ENCODE measurements around the gene GCSAML. TPM values are rescaled to one million over a fixed set of nuclear protein-coding genes. Genes with fewer than 3 reads are reported as not detected.

Gene GCSAML
- total RNA-seq, 1 experiment from 2014 or later, result not detected

GRCh38 chr1:247548092-247548491 is 842 bp upstream of the GCSAML start:
- H4K20me1 ChIP-seq (ENCODE audit: insufficient read depth, low read depth, low read length), result no peaks in the 10 kb centered on the region
- H3K9me2 ChIP-seq (replicated peaks; ENCODE audit: insufficient read depth, low read length), result no peaks in the 10 kb centered on the region
- DNase-seq, result no peak
- no peak overlapping the region for H3K9ac ChIP-seq (ENCODE audit: low read length)
- no peaks in the 10 kb centered on the region for H3K36me3 ChIP-seq (ENCODE audit: insufficient read depth, low read length)
- H3K4me2 ChIP-seq (ENCODE audit: low read depth, low read length, poor library complexity, severe bottlenecking), result no peak overlapping the region
- no peaks in the 10 kb centered on the region for H3K4me1 ChIP-seq (ENCODE audit: low read length)
- no peak overlapping the region for H2AFZ ChIP-seq (ENCODE audit: low read length)
- no peaks in the 10 kb centered on the region for H3K9me3 ChIP-seq (ENCODE audit: low read length)
- no peaks in the 10 kb centered on the region for H3K79me2 ChIP-seq (ENCODE audit: low read length)
- no peaks in the 10 kb centered on the region for H3K27me3 ChIP-seq (ENCODE audit: low read length)
- H3K27ac ChIP-seq (ENCODE audit: low read length), result no peak overlapping the region
- no peak overlapping the region for H3K4me3 ChIP-seq (ENCODE audit: low read length)

GRCh38 chr1:247551721-247552120 is 2.8 kb downstream of the GCSAML start:
- H3K4me3 ChIP-seq (ENCODE audit: low read length), result no peak overlapping the region

GRCh38 chr1:247552231-247552630 is 3.3 kb downstream of the GCSAML start:
- Histone ChIP-seq H3K4me1 (ENCODE audit: low read length) (no peaks in the 10 kb centered on the region), H2AFZ (ENCODE audit: low read length) (no peak overlapping the region), H3K27ac (ENCODE audit: low read length) (no peak overlapping the region), H3K36me3 (ENCODE audit: insufficient read depth, low read length) (no peaks in the 10 kb centered on the region), H3K9me2 (replicated peaks; ENCODE audit: insufficient read depth, low read length) (no peaks in the 10 kb centered on the region), H3K79me2 (ENCODE audit: low read length) (no peaks in the 10 kb centered on the region), H3K27me3 (ENCODE audit: low read length) (no peaks in the 10 kb centered on the region), H3K9ac (ENCODE audit: low read length) (no peak overlapping the region), H3K4me3 (ENCODE audit: low read length) (no peak overlapping the region), H3K9me3 (ENCODE audit: low read length) (no peaks in the 10 kb centered on the region), H4K20me1 (ENCODE audit: insufficient read depth, low read depth, low read length) (no peaks in the 10 kb centered on the region), H3K4me2 (ENCODE audit: low read depth, low read length, poor library complexity, severe bottlenecking) (no peak overlapping the region)
- DNase-seq, result no peak

More at GRCh38 chr1:247551721-247552120, 2.8 kb downstream of the GCSAML start:
- Histone ChIP-seq H3K4me2 (ENCODE audit: low read depth, low read length, poor library complexity, severe bottlenecking) (no peak overlapping the region), H3K79me2 (ENCODE audit: low read length) (no peaks in the 10 kb centered on the region), H3K27ac (ENCODE audit: low read length) (no peak overlapping the region), H3K9me3 (ENCODE audit: low read length) (no peaks in the 10 kb centered on the region), H3K4me1 (ENCODE audit: low read length) (no peaks in the 10 kb centered on the region), H2AFZ (ENCODE audit: low read length) (no peak overlapping the region), H3K27me3 (ENCODE audit: low read length) (no peaks in the 10 kb centered on the region), H3K9me2 (replicated peaks; ENCODE audit: insufficient read depth, low read length) (no peaks in the 10 kb centered on the region), H3K36me3 (ENCODE audit: insufficient read depth, low read length) (no peaks in the 10 kb centered on the region), H3K9ac (ENCODE audit: low read length) (no peak overlapping the region), H4K20me1 (ENCODE audit: insufficient read depth, low read depth, low read length) (no peaks in the 10 kb centered on the region)
- no peak for DNase-seq

- Histone ChIP-seq H3K27ac (ENCODE audit: low read length) (no peak overlapping the region), H3K27me3 (ENCODE audit: low read length) (no peaks in the 10 kb centered on the region), H3K4me1 (ENCODE audit: low read length) (no peaks in the 10 kb centered on the region), H3K79me2 (ENCODE audit: low read length) (no peaks in the 10 kb centered on the region), H3K9me3 (ENCODE audit: low read length) (no peaks in the 10 kb centered on the region), H3K36me3 (ENCODE audit: insufficient read depth, low read length) (no peaks in the 10 kb centered on the region), H4K20me1 (ENCODE audit: insufficient read depth, low read depth, low read length) (no peaks in the 10 kb centered on the region), H3K4me3 (ENCODE audit: low read length) (no peak overlapping the region), H2AFZ (ENCODE audit: low read length) (no peak overlapping the region), H3K4me2 (ENCODE audit: low read depth, low read length, poor library complexity, severe bottlenecking) (no peak overlapping the region), H3K9ac (ENCODE audit: low read length) (no peak overlapping the region), H3K9me2 (replicated peaks; ENCODE audit: insufficient read depth, low read length) (no peaks in the 10 kb centered on the region)
- DNase-seq, result no peak
Measured at GRCh38 chr1:247557926-247558674, 9.2 kb downstream of the GCSAML start.

- no peaks in the 10 kb centered on the region for H3K9me3 ChIP-seq (ENCODE audit: low read length)
- no peaks in the 10 kb centered on the region for H3K79me2 ChIP-seq (ENCODE audit: low read length)
- no peak overlapping the region for H3K4me3 ChIP-seq (ENCODE audit: low read length)
- no peak for DNase-seq
- H3K9me2 ChIP-seq (replicated peaks; ENCODE audit: insufficient read depth, low read length), result no peaks in the 10 kb centered on the region
- H3K9ac ChIP-seq (ENCODE audit: low read length), result no peak overlapping the region
- no peaks in the 10 kb centered on the region for H3K27me3 ChIP-seq (ENCODE audit: low read length)
- no peaks in the 10 kb centered on the region for H4K20me1 ChIP-seq (ENCODE audit: insufficient read depth, low read depth, low read length)
- H3K4me2 ChIP-seq (ENCODE audit: low read depth, low read length, poor library complexity, severe bottlenecking), result no peak overlapping the region
- no peaks in the 10 kb centered on the region for H3K4me1 ChIP-seq (ENCODE audit: low read length)
- no peak overlapping the region for H2AFZ ChIP-seq (ENCODE audit: low read length)
- no peak overlapping the region for H3K27ac ChIP-seq (ENCODE audit: low read length)
- H3K36me3 ChIP-seq (ENCODE audit: insufficient read depth, low read length), result no peaks in the 10 kb centered on the region
Measured at GRCh38 chr1:247561711-247562110, 12.8 kb downstream of the GCSAML start.

GRCh38 chr1:247562198-247562597 is 13.3 kb downstream of the GCSAML start:
- Histone ChIP-seq H3K9me3 (ENCODE audit: low read length) (no peaks in the 10 kb centered on the region), H3K36me3 (ENCODE audit: insufficient read depth, low read length) (no peaks in the 10 kb centered on the region), H3K27me3 (ENCODE audit: low read length) (no peaks in the 10 kb centered on the region), H3K4me1 (ENCODE audit: low read length) (no peaks in the 10 kb centered on the region), H2AFZ (ENCODE audit: low read length) (no peak overlapping the region), H3K4me3 (ENCODE audit: low read length) (no peak overlapping the region), H3K4me2 (ENCODE audit: low read depth, low read length, poor library complexity, severe bottlenecking) (no peak overlapping the region), H4K20me1 (ENCODE audit: insufficient read depth, low read depth, low read length) (no peaks in the 10 kb centered on the region), H3K9ac (ENCODE audit: low read length) (no peak overlapping the region), H3K9me2 (replicated peaks; ENCODE audit: insufficient read depth, low read length) (no peaks in the 10 kb centered on the region), H3K79me2 (ENCODE audit: low read length) (no peaks in the 10 kb centered on the region), H3K27ac (ENCODE audit: low read length) (no peak overlapping the region)
- no peak for DNase-seq

- no peak for DNase-seq
- H3K4me2 ChIP-seq (ENCODE audit: low read depth, low read length, poor library complexity, severe bottlenecking), result no peak overlapping the region
- no peak overlapping the region for H3K27ac ChIP-seq (ENCODE audit: low read length)
- H3K4me3 ChIP-seq (ENCODE audit: low read length), result no peak overlapping the region
- no peaks in the 10 kb centered on the region for H3K4me1 ChIP-seq (ENCODE audit: low read length)
- no peaks in the 10 kb centered on the region for H4K20me1 ChIP-seq (ENCODE audit: insufficient read depth, low read depth, low read length)
- no peaks in the 10 kb centered on the region for H3K36me3 ChIP-seq (ENCODE audit: insufficient read depth, low read length)
- H3K27me3 ChIP-seq (ENCODE audit: low read length), result no peaks in the 10 kb centered on the region
- H3K9me3 ChIP-seq (ENCODE audit: low read length), result no peaks in the 10 kb centered on the region
- H2AFZ ChIP-seq (ENCODE audit: low read length), result no peak overlapping the region
- H3K9ac ChIP-seq (ENCODE audit: low read length), result no peak overlapping the region
- no peaks in the 10 kb centered on the region for H3K79me2 ChIP-seq (ENCODE audit: low read length)
- no peaks in the 10 kb centered on the region for H3K9me2 ChIP-seq (replicated peaks; ENCODE audit: insufficient read depth, low read length)
Measured at GRCh38 chr1:247574236-247574635, 25.3 kb downstream of the GCSAML start.

- no peak for DNase-seq
- H2AFZ ChIP-seq (ENCODE audit: low read length), result no peak overlapping the region
- no peaks in the 10 kb centered on the region for H3K27me3 ChIP-seq (ENCODE audit: low read length)
- no peak overlapping the region for H3K4me2 ChIP-seq (ENCODE audit: low read depth, low read length, poor library complexity, severe bottlenecking)
- no peaks in the 10 kb centered on the region for H3K4me1 ChIP-seq (ENCODE audit: low read length)
- no peaks in the 10 kb centered on the region for H3K79me2 ChIP-seq (ENCODE audit: low read length)
- no peaks in the 10 kb centered on the region for H3K36me3 ChIP-seq (ENCODE audit: insufficient read depth, low read length)
- H3K4me3 ChIP-seq (ENCODE audit: low read length), result no peak overlapping the region
- H3K27ac ChIP-seq (ENCODE audit: low read length), result no peak overlapping the region
- no peak overlapping the region for H3K9ac ChIP-seq (ENCODE audit: low read length)
- no peaks in the 10 kb centered on the region for H3K9me3 ChIP-seq (ENCODE audit: low read length)
- no peaks in the 10 kb centered on the region for H3K9me2 ChIP-seq (replicated peaks; ENCODE audit: insufficient read depth, low read length)
- no peaks in the 10 kb centered on the region for H4K20me1 ChIP-seq (ENCODE audit: insufficient read depth, low read depth, low read length)
Measured at GRCh38 chr1:247574664-247575063, 25.7 kb downstream of the GCSAML start.

All from Karpas-422 (cell line).